ENCODE data around the gene CMTM7. TPM values are rescaled to one million over a fixed set of nuclear protein-coding genes. Genes with fewer than 3 reads are reported as not detected.
"Not testable (repeated sequence)": the region's sequence is repeated elsewhere in the genome, so short reads cannot be mapped to it uniquely, and the experiment has no call there.

Gene CMTM7
- total RNA-seq, 1 donor from 2014 or later = 37.4 TPM

GRCh38 chr3:32457971-32458471 is 66.4 kb downstream of the CMTM7 start:
- Mint-ChIP-seq H3K36me3 (ENCODE audit: low read depth) (peaks cover 3% of the 10 kb centered on the region), H3K27me3 (ENCODE audit: low read depth) (no peaks in the 10 kb centered on the region), H3K27ac (ENCODE audit: unreplicated experiment) (peak overlapping the region; percentile 14), H3K4me1 (peaks cover 23% of the 10 kb centered on the region), H3K4me3 (no peak overlapping the region), H3K9me3 (no peaks in the 10 kb centered on the region)
- TF ChIP-seq, protein P1, sequence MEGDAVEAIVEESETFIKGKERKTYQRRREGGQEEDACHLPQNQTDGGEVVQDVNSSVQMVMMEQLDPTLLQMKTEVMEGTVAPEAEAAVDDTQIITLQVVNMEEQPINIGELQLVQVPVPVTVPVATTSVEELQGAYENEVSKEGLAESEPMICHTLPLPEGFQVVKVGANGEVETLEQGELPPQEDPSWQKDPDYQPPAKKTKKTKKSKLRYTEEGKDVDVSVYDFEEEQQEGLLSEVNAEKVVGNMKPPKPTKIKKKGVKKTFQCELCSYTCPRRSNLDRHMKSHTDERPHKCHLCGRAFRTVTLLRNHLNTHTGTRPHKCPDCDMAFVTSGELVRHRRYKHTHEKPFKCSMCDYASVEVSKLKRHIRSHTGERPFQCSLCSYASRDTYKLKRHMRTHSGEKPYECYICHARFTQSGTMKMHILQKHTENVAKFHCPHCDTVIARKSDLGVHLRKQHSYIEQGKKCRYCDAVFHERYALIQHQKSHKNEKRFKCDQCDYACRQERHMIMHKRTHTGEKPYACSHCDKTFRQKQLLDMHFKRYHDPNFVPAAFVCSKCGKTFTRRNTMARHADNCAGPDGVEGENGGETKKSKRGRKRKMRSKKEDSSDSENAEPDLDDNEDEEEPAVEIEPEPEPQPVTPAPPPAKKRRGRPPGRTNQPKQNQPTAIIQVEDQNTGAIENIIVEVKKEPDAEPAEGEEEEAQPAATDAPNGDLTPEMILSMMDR (conservative IDR thresholded peaks at IDR 0.05) = no peak
- no peak for DNase-seq (ENCODE audit: low read depth, low spot score)

DNA sequence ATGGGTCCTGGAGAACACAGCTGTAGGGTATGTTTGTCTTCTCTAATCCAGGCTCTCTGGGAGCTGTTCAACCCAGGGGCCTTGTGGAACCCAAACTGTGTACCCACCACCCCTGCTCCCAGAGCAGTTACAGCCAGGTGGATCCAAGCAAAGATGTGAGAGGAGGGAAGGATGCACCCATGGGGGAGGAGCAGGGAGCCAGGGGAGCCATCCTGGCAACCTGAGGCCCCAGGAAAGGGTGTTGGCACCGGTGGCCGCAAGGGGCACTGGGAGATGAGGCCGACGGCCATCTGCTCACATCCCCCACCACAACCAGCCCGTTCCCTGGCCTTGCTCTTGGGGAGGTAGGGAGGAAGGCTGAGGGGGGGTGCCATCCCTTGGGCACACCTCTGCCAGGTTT is 67.8 kb downstream of the CMTM7 start:
- H3K27ac Mint-ChIP-seq (ENCODE audit: unreplicated experiment) = no peak overlapping the region
- no peak overlapping the region for H3K4me3 Mint-ChIP-seq
- TF ChIP-seq, protein P1 (conservative IDR thresholded peaks at IDR 0.05) = no peak
- H3K9me3 Mint-ChIP-seq = no peaks in the 10 kb centered on the region
- no peaks in the 10 kb centered on the region for H3K27me3 Mint-ChIP-seq (ENCODE audit: low read depth)
- no peak for DNase-seq (ENCODE audit: low read depth, low spot score)
- H3K36me3 Mint-ChIP-seq (ENCODE audit: low read depth) = peaks cover 3% of the 10 kb centered on the region
- H3K4me1 Mint-ChIP-seq = peaks cover 20% of the 10 kb centered on the region

DNA sequence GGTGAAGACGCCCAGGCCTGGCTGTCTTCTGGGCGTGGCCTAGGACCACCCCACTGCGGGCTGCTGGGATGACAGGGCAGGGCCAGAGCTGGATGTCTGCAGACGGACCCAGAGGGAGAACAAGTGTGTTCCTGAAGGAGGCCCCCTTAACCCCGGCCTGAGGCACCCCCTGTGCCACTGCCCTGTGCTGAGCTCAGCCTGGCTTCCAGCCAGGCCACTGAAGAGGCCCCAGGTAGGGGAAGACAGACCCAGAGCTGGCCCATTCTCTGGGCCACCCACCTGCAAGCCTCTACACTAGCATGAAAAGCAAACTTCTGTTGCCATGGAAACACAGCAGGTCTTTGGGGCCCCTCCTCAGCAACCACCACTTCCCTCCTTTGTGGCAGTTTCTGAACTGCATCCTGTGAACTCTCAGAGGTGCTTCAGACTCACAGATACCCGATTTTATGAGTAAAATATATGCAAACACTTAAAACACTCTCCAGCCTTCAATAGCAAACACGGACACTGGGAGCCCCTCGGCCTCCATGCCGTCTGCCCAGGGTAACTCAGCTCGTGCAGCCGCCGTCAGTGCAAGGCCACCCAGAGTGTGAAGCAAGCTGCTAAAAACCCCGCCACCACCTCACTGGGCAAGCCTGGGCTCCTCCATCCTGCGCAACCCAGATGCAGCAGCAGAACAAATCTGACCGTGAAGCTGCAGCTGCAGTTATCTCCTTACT is 68.5 kb downstream of the CMTM7 start:
- H3K4me1 Mint-ChIP-seq = peaks cover 20% of the 10 kb centered on the region
- H3K4me3 Mint-ChIP-seq = peak overlapping the region; percentile 51
- H3K36me3 Mint-ChIP-seq (ENCODE audit: low read depth) = peaks cover 4% of the 10 kb centered on the region
- peak overlapping the region; percentile 9 for H3K27ac Mint-ChIP-seq (ENCODE audit: unreplicated experiment)
- H3K27me3 Mint-ChIP-seq (ENCODE audit: low read depth) = no peaks in the 10 kb centered on the region
- TF ChIP-seq, protein P1 (conservative IDR thresholded peaks at IDR 0.05) = no peak
- peak; percentile 23 for DNase-seq (ENCODE audit: low read depth, low spot score)
- H3K9me3 Mint-ChIP-seq = no peaks in the 10 kb centered on the region

DNA sequence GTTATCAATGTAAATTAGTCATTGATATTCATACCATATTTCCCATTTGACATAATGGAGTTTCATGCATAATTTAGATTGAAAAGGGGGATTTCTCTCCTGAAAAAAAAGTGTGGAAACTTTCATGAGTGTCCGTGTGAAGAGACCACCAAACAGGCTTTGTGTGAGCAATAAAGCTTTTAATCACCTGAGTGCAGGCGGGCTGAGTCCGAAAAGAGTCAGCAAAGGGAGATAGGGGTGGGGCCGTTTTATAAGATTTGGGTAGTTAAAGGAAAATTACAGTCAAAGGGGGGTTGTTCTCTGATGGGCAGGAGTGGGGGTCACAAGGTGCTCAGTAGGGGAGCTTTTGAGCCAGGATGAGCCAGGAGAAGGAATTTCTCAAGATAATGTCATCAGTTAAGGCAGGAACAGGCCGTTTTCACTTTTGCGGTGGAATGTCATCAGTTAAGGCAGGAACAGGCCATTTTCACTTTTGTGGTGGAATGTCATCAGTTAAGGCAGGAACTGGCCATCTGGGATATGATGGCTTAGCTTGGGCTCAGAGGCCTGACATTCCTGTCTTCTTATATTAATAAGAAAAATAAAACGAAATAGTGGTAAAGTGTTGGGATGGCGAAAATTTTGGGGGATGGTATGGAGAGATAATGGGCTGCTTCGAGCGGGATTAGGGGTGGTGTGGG is 69.3 kb downstream of the CMTM7 start:
- not testable (repeated sequence) for H3K36me3 Mint-ChIP-seq (ENCODE audit: low read depth); H3K27ac Mint-ChIP-seq (ENCODE audit: unreplicated experiment); H3K9me3 Mint-ChIP-seq; H3K4me3 Mint-ChIP-seq; H3K27me3 Mint-ChIP-seq (ENCODE audit: low read depth); DNase-seq (ENCODE audit: low read depth, low spot score)
- peaks cover 20% of the 10 kb centered on the region for H3K4me1 Mint-ChIP-seq

DNA sequence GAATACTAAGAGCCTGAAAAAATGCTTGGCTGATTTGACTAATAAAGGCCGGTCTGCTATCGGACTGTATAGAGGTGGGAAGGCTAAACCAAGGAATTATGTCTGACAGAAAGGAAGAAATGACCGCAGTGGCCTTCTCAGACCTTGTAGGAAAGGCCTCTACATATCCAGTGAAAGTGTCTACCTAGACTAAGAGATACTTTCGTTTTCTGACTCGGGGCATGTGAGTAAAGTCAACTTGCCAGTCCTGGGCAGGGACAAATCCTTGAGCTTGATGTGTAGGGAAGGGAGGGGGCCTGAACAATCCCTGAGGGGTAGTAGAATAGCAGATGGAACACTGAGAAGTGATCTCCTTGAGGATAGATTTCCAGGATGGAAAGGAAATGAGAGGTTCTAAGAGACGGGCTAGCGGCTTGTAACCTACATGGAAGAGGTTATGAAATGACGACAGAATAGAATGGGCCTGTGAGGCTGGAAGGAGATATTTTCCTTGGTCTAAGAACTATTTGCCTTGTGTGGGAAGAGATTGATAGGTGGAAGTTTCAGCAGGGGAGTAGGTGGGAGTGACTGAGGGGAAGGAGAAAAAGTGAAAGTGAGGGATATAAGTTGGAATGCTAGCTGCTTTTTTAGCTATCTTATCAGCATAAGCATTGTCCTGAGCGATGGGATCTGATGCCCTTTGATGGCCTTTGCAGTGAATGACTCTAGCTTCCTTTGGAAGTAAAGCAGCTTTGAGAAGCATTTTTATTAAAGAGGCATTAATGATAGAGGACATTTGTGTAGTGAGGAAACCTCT is 70.7 kb downstream of the CMTM7 start:
- H3K4me3 Mint-ChIP-seq; H3K36me3 Mint-ChIP-seq (ENCODE audit: low read depth): not testable (repeated sequence)
- peaks cover 20% of the 10 kb centered on the region for H3K4me1 Mint-ChIP-seq

DNA sequence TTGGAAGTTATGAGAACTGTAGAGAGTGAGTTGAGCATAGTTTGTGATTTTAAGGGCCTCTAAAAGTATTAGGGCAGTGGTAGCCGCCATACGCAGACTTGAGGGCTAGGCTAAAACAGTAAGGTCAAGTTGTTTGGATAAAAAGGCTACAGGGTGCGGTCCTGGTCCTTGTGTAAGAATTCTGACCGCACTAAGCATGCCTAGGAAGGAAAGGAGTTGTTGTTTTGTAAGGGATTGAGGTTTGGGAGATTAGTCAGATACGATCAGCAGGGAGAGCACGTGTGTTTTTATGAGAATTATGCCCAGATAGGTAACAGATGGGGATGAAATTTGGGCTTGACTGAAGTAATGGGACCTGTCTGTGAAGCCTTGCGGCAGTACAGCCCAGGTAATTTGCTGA is 71.8 kb downstream of the CMTM7 start:
- not testable (repeated sequence) for H3K4me3 Mint-ChIP-seq; H3K9me3 Mint-ChIP-seq; H3K27me3 Mint-ChIP-seq (ENCODE audit: low read depth); H3K36me3 Mint-ChIP-seq (ENCODE audit: low read depth); DNase-seq (ENCODE audit: low read depth, low spot score); H3K27ac Mint-ChIP-seq (ENCODE audit: unreplicated experiment)
- H3K4me1 Mint-ChIP-seq = peaks cover 16% of the 10 kb centered on the region

More for the DNA sequence above, 70.7 kb downstream of the CMTM7 start:
- not testable (repeated sequence) for H3K27ac Mint-ChIP-seq (ENCODE audit: unreplicated experiment); H3K9me3 Mint-ChIP-seq; H3K27me3 Mint-ChIP-seq (ENCODE audit: low read depth); DNase-seq (ENCODE audit: low read depth, low spot score)

DNA sequence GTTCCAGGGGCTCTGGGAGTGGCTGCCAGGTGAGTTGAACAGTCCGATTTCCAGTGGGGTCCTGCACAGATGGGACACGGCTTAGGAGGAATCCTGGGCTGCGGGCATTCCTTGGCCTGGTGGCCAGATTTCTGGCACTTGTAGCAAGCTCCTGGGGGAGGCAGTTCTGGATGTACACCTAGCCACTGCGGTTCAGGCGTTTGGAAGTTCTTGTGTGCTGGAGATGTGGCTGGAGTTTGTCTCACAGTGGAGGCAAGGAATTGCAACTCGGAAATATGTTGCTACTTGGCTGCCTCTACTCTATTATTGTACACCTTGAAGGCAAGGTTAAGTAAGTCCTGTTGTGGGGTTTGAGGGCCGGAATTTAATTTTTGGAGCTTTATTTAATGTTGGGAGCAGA is 73.1 kb downstream of the CMTM7 start:
- H3K27me3 Mint-ChIP-seq (ENCODE audit: low read depth); H3K9me3 Mint-ChIP-seq; H3K4me3 Mint-ChIP-seq; H3K27ac Mint-ChIP-seq (ENCODE audit: unreplicated experiment); DNase-seq (ENCODE audit: low read depth, low spot score): not testable (repeated sequence)
- Mint-ChIP-seq H3K36me3 (ENCODE audit: low read depth) (peaks cover 11% of the 10 kb centered on the region), H3K4me1 (peaks cover 14% of the 10 kb centered on the region)

DNA sequence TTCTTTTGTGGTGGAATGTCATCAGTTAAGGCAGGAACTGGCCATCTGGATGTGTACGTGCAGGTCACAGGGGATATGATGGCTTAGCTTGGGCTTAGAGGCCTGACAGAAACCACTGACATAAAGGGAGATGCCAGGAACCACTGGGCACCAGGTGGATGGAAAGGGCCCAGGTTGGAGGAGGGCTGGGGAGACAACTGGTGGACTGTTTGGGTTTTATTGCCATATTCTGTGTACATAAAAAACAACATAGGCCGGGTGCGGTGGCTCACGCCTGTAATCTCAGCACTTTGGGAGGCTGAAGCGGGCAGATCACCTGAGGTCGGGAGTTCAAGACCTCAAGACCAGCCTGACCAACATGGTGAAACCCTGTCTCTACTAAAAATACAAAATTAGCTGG is 75.2 kb downstream of the CMTM7 start:
- not testable (repeated sequence) for H3K9me3 Mint-ChIP-seq; H3K27ac Mint-ChIP-seq (ENCODE audit: unreplicated experiment); H3K4me1 Mint-ChIP-seq; H3K4me3 Mint-ChIP-seq; DNase-seq (ENCODE audit: low read depth, low spot score); H3K27me3 Mint-ChIP-seq (ENCODE audit: low read depth)
- peaks cover 20% of the 10 kb centered on the region for H3K36me3 Mint-ChIP-seq (ENCODE audit: low read depth)
